H9 (cell line): Measurements from ENCODE around the gene BCL7C. TPM values are rescaled to one million over a fixed set of nuclear protein-coding genes. Genes with fewer than 3 reads are reported as not detected.

ENCODE experiments used
- DNase-seq: peaks from one replicate; pipeline ENCODE4 v3.0.0-alpha.2; 2017
- H2AFZ ChIP-seq: one replicate; pipeline ENCODE4 v1.6.1; 2013; ENCODE audit warnings: mild to moderate bottlenecking, low read length, control low read depth, moderate library complexity
- H2AK5ac ChIP-seq: 2 replicates; pipeline ENCODE4 v1.6.1; 2013; ENCODE audit warnings: low read length, control low read depth, mixed read lengths; ENCODE audit not compliant: insufficient read length
- H2BK120ac ChIP-seq: one replicate; pipeline ENCODE4 v1.6.1; 2013; ENCODE audit warnings: low read depth, mild to moderate bottlenecking, low read length, control low read depth, inconsistent platforms; ENCODE audit not compliant: poor library complexity, severe bottlenecking
- H2BK12ac ChIP-seq: 2 replicates; pipeline ENCODE4 v1.6.1; 2013; ENCODE audit warnings: low read length, control low read depth, mixed read lengths, low read depth; ENCODE audit not compliant: insufficient read length
- H2BK15ac ChIP-seq: 2 replicates; pipeline ENCODE4 v1.6.1; 2013; ENCODE audit warnings: low read depth, low read length, control low read depth
- H2BK20ac ChIP-seq: one replicate; pipeline ENCODE4 v1.6.1; 2013; ENCODE audit warnings: low read depth, mild to moderate bottlenecking, low read length, control low read depth, inconsistent platforms; ENCODE audit not compliant: poor library complexity, severe bottlenecking
- H2BK5ac ChIP-seq: 2 replicates; pipeline ENCODE4 v1.6.1; 2013; ENCODE audit warnings: low read length, control low read depth, mixed read lengths; ENCODE audit not compliant: insufficient read length
- H3K14ac ChIP-seq: 2 replicates; pipeline ENCODE4 v1.6.1; 2013; ENCODE audit warnings: low read length, control low read depth; ENCODE audit not compliant: insufficient read depth
- H3K18ac ChIP-seq: 2 replicates; pipeline ENCODE4 v1.6.1; 2013; ENCODE audit warnings: low read depth, mild to moderate bottlenecking, mixed read lengths, low read length, control low read depth; ENCODE audit not compliant: insufficient read length
- H3K23ac ChIP-seq: 2 replicates; pipeline ENCODE4 v1.6.1; 2013; ENCODE audit warnings: low read length, control low read depth, mixed read lengths, low read depth; ENCODE audit not compliant: insufficient read length
- H3K23me2 ChIP-seq: 2 replicates; pipeline ENCODE4 v1.6.1; 2013; ENCODE audit warnings: low read depth, mild to moderate bottlenecking, mixed read lengths, low read length, control low read depth; ENCODE audit not compliant: insufficient read length, poor library complexity, severe bottlenecking
- H3K27ac ChIP-seq: 2 replicates; pipeline ENCODE4 v1.5.1; 2013; ENCODE audit warnings: low read length, control low read depth, mixed read lengths, low read depth; ENCODE audit not compliant: insufficient read length
- H3K27me3 ChIP-seq: 2 replicates; pipeline ENCODE4 v1.6.1; 2013; ENCODE audit warnings: low read length, control low read depth, inconsistent platforms; ENCODE audit not compliant: insufficient read depth
- H3K4ac ChIP-seq: 2 replicates; pipeline ENCODE4 v1.6.1; 2013; ENCODE audit warnings: low read depth, mild to moderate bottlenecking, control low read depth, inconsistent platforms, low read length, moderate library complexity
- H3K4me1 ChIP-seq: 2 replicates; pipeline ENCODE4 v1.6.1; 2013; ENCODE audit warnings: low read length, control low read depth, inconsistent platforms; ENCODE audit not compliant: insufficient read depth
- H3K4me2 ChIP-seq: 2 replicates; pipeline ENCODE4 v1.6.1; 2013; ENCODE audit warnings: low read length, control low read depth, mixed read lengths; ENCODE audit not compliant: insufficient read length, insufficient read depth
- H3K56ac ChIP-seq: 2 replicates; pipeline ENCODE4 v1.6.1; 2013; ENCODE audit warnings: low read depth, mild to moderate bottlenecking, mixed read lengths, low read length, control low read depth; ENCODE audit not compliant: insufficient read length
- H3K79me1 ChIP-seq: 2 replicates; pipeline ENCODE4 v1.6.1; 2013; ENCODE audit warnings: low read depth, mild to moderate bottlenecking, moderate library complexity, low read length, control low read depth, inconsistent platforms; ENCODE audit not compliant: insufficient read depth, poor library complexity, severe bottlenecking
- H3K79me2 ChIP-seq: 2 replicates; pipeline ENCODE4 v1.6.1; 2013; ENCODE audit warnings: low read length, control low read depth, inconsistent platforms; ENCODE audit not compliant: insufficient read depth
- H3K9ac ChIP-seq: 2 replicates; pipeline ENCODE4 v1.6.1; 2013; ENCODE audit warnings: low read length, control low read depth, mixed read lengths; ENCODE audit not compliant: insufficient read length; ENCODE audit errors: extremely low read depth
- H3K9me3 ChIP-seq: one replicate; pipeline ENCODE4 v1.6.1; 2013; ENCODE audit warnings: low read depth, low read length, inconsistent platforms; ENCODE audit not compliant: control insufficient read depth
- H3T11ph ChIP-seq: one replicate; pipeline ENCODE4 v1.6.1; 2013; ENCODE audit warnings: mild to moderate bottlenecking, low read length, control low read depth, inconsistent platforms
- H4K20me1 ChIP-seq: one replicate; pipeline ENCODE4 v1.6.1; 2013; ENCODE audit not compliant: control insufficient read depth, insufficient read length, insufficient read depth
- H4K5ac ChIP-seq: 2 replicates; pipeline ENCODE4 v1.6.1; 2013; ENCODE audit warnings: low read depth, mild to moderate bottlenecking, mixed read lengths, low read length, control low read depth; ENCODE audit not compliant: insufficient read length
- H4K8ac ChIP-seq: replicated peaks from 2 replicates; pipeline ENCODE4 v1.6.1; 2013; ENCODE audit warnings: low read length, control low read depth, mixed read lengths, low read depth; ENCODE audit not compliant: insufficient read length
- H4K91ac ChIP-seq: 2 replicates; pipeline ENCODE4 v1.6.1; 2013; ENCODE audit warnings: low read depth, mild to moderate bottlenecking, moderate library complexity, mixed read lengths, low read length, control low read depth; ENCODE audit not compliant: insufficient read length
- H3K27ac Mint-ChIP-seq, 3 experiments: 2 replicates in 2 of 3; 3 replicates in 1 of 3; pipeline ENCODE4 v1.8.0; 2020 to 2021; ENCODE audit warnings: mixed read lengths in 3 of 3, mild to moderate bottlenecking in 1 of 3, moderate library complexity in 1 of 3
- H3K27me3 Mint-ChIP-seq: 2 replicates; pipeline ENCODE4 v1.8.0; 2021; ENCODE audit warnings: low read depth, mild to moderate bottlenecking, moderate library complexity, mixed read lengths
- H3K36me3 Mint-ChIP-seq, 3 experiments: 2 replicates in 2 of 3; 3 replicates in 1 of 3; pipeline ENCODE4 v1.8.0; 2020 to 2021; ENCODE audit warnings: low read depth in 3 of 3, mixed read lengths in 3 of 3; ENCODE audit not compliant: insufficient read depth in 1 of 3
- H3K4me1 Mint-ChIP-seq, 2 experiments: 2 replicates each; pipeline ENCODE4 v1.8.0; 2020; ENCODE audit warnings: mixed read lengths in 2 of 2
- H3K4me3 Mint-ChIP-seq, 2 experiments: 2 replicates in 1 of 2; 3 replicates in 1 of 2; pipeline ENCODE4 v1.8.0; 2020 to 2021; ENCODE audit warnings: mild to moderate bottlenecking in 2 of 2, mixed read lengths in 2 of 2, moderate library complexity in 1 of 2
- H3K9me3 Mint-ChIP-seq, 2 experiments: 2 replicates in 1 of 2; 3 replicates in 1 of 2; pipeline ENCODE4 v1.8.0; 2020; ENCODE audit warnings: mild to moderate bottlenecking in 2 of 2, mixed read lengths in 2 of 2, moderate library complexity in 1 of 2
- CTCF ChIP-seq: fragments of 200-600 bp; sonication (generic); conservative IDR thresholded peaks from 3 replicates; pipeline ENCODE4 v1.8.0; 2021; ENCODE audit warnings: antibody characterized with exemption, mild to moderate bottlenecking
- WGBS: extraction: QIAGEN DNeasy Blood & Tissue Kit; methylation state at CpG from one replicate; pipeline ENCODE4 v1.1.7; 2013; ENCODE audit warnings: missing lambda C conversion rate, low lambda C conversion rate, mixed read lengths; ENCODE audit not compliant: insufficient read length; ENCODE audit errors: extremely low coverage; 5-methylcytosine and 5-hydroxymethylcytosine counted together
- total RNA-seq: library from RNA; stranded (reverse); gene quantifications from 2 replicates; pipeline ENCODE4 v1.2.1, GENCODE V29; 2021

BCL7C gene
- total RNA-seq, 1 experiment from 2014 or later: 18.3 TPM

- Histone ChIP-seq H3K9ac (peak overlapping the region; percentile 97), H2BK15ac (no peak overlapping the region), H4K20me1 (no peaks in the 10 kb centered on the region), H3K18ac (peak overlapping the region; percentile 91), H3K79me2 (no peaks in the 10 kb centered on the region), H3K4ac (peak overlapping the region; percentile 4; the same call in 1 of the 2 replicates), H3T11ph (no peak overlapping the region), H2BK12ac (no peak overlapping the region), H3K4me1 (no peaks in the 10 kb centered on the region), H4K5ac (peak overlapping the region; percentile 91), H3K27me3 (peaks cover 4% of the 10 kb centered on the region; the same call in 1 of the 2 replicates), H3K23ac (no peak overlapping the region), H2AFZ (no peak overlapping the region), H4K8ac (no peak overlapping the region), H2BK5ac (peak overlapping the region; percentile 5), H2AK5ac (no peak overlapping the region), H3K23me2 (peaks cover 15% of the 10 kb centered on the region), H3K4me2 (peak overlapping the region; percentile 91), H3K56ac (no peak overlapping the region), H3K79me1 (no peaks in the 10 kb centered on the region), H2BK120ac (peak overlapping the region; percentile 79), H3K27ac (no peak overlapping the region), H2BK20ac (no peak overlapping the region), H3K9me3 (no peaks in the 10 kb centered on the region), H4K91ac (peak overlapping the region; percentile 49), H3K14ac (peak overlapping the region; percentile 85)
- DNase-seq: no peak
- Mint-ChIP-seq H3K4me1 (peaks cover 13 to 18% of the 10 kb centered on the region in 2 experiments), H3K36me3 (peaks cover 2 to 17% (median 13%) of the 10 kb centered on the region in 3 experiments), H3K4me3 (peak overlapping the region; percentile 88 to 98), H3K27me3 (peaks cover 34% of the 10 kb centered on the region), H3K9me3 (no peaks in the 10 kb centered on the region; a peak in 1 of 5 replicates), H3K27ac (peak overlapping the region; percentile 94 to 99 (median 98))
- TF ChIP-seq CTCF: no peak
- WGBS: no CpG with 5 or more reads among the region's 12 CpGs
Measured at GRCh38 chr16:30875871-30876801, 17.7 kb downstream of the BCL7C start.
